Lower leg skin (tissue), 4 donors: ENCODE data around the gene SMARCAD1. TPM values are rescaled to one million over a fixed set of nuclear protein-coding genes. Genes with fewer than 3 reads are reported as not detected.

ENCODE experiments used
- DNase-seq, 2 donors: peaks; one replicate each; pipeline ENCODE4 v3.0.0-alpha.2; 2019; ENCODE audit warnings: low spot score in 2 of 2
- H3K4me3 ChIP-seq: fragments of 200-600 bp; sonication (generic); 2 replicates; pipeline ENCODE4 v1.5.1; 2017; ENCODE audit warnings: mild to moderate bottlenecking, low read depth; ENCODE audit not compliant: poor library complexity, severe bottlenecking
- POLR2A ChIP-seq, 2 donors: fragments of 450-650 bp; IDR thresholded peaks; one replicate each; pipeline ENCODE4 v1.6.1; 2016 to 2017; ENCODE audit warnings: antibody characterized with exemption in 2 of 2, mild to moderate bottlenecking in 1 of 2, moderate library complexity in 1 of 2
- WGBS, 2 donors: methylation state at CpG; one replicate each; pipeline ENCODE4 v1.1.5; 2018; 5-methylcytosine and 5-hydroxymethylcytosine counted together
- intact Hi-C: fragments of 100-400 bp; cut with DNase I; formaldehyde crosslinking; loops from one replicate; pipeline ENCODE4 v1.15.0; 2023; ENCODE audit warnings: low total_unique reads
- total RNA-seq, 4 donors: library from RNA; depleted of rRNA; stranded (reverse); fragments of >200 nt; gene quantifications; one replicate each; pipeline ENCODE4 v1.1.0, GENCODE V29; 2016
- TF ChIP-seq, protein P1 (sequence below), 3 donors: fragments of 450-650 bp; IDR thresholded peaks; one replicate each; pipeline ENCODE4 v1.5.1; 2016; ENCODE audit warnings: antibody characterized with exemption in 3 of 3, mild to moderate bottlenecking in 3 of 3, moderate library complexity in 2 of 3

The SMARCAD1 gene
- total RNA-seq, 4 donors from 2014 or later = 20.8 to 35.7 (median 23.6) TPM

DNA sequence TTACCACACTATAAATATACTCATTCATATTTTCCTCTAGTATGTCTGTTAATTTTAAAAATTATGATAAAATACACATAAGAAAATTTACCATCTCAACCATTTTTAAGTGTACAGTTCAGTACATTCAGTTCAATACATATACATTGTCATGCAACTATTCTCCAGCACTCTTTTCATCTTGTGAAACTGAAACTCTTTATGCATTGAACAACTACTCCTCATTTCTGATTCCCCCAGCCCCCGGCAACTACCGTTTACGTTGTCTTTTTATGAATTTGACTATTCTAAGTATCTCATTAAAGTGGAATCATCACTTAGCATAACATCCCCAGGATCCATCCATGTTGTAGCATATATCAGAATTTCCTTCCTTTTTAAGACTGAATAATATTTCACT, 8.7 kb downstream of the SMARCAD1 start:
- TF ChIP-seq, protein P1, sequence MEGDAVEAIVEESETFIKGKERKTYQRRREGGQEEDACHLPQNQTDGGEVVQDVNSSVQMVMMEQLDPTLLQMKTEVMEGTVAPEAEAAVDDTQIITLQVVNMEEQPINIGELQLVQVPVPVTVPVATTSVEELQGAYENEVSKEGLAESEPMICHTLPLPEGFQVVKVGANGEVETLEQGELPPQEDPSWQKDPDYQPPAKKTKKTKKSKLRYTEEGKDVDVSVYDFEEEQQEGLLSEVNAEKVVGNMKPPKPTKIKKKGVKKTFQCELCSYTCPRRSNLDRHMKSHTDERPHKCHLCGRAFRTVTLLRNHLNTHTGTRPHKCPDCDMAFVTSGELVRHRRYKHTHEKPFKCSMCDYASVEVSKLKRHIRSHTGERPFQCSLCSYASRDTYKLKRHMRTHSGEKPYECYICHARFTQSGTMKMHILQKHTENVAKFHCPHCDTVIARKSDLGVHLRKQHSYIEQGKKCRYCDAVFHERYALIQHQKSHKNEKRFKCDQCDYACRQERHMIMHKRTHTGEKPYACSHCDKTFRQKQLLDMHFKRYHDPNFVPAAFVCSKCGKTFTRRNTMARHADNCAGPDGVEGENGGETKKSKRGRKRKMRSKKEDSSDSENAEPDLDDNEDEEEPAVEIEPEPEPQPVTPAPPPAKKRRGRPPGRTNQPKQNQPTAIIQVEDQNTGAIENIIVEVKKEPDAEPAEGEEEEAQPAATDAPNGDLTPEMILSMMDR (IDR thresholded peaks at IDR 0.05) = no peak
- TF ChIP-seq POLR2A (IDR thresholded peaks at IDR 0.05) = no peak
- no peak overlapping the region for H3K4me3 ChIP-seq
- 93 to 97% methylated on average over 3 of the region's 3 CpGs for WGBS, 2 donors
- no peak for DNase-seq
- intact Hi-C loops = no loop called here

DNA sequence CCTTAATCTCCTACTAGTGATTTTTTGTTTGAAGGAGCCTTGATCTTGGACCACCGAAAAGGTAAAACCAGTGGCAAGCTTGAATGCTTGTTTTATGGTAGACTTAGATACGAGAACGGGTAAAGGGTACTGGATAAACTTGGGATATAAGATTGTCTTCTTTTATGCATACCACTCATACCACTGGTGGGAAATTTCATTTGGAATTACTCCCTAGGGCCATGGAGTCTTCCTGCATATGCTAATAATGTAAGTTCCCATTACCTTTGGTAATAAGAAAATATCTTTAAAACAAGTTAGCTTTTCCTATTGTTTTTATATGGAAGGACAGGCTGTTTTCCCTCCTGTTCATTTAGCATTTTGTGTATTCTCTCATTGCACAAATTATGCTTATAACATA, 11.7 kb downstream of the SMARCAD1 start:
- 89 to 94% methylated on average over 3 of the region's 3 CpGs for WGBS, 2 donors
- TF ChIP-seq POLR2A (IDR thresholded peaks at IDR 0.05) = no peak
- TF ChIP-seq, protein P1 (IDR thresholded peaks at IDR 0.05) = no peak

DNA sequence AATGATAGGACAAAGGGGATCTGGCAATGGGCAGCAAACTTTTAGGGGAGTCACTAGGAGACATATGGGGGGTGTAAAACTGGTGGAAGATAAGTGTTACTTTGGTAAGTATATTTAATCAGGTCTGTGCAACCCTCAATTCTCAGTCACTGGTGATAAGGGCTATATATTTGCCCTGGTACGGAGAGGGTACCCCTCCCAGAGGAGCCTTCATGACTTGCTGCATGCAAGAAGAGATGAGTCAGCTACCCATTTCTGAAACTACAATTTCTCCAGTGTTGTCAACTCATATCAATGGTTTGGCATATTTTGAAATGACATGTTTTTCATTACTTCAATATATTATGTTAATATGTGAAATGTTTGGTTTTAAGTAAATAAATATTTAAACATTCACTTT, 14.3 kb downstream of the SMARCAD1 start:
- WGBS, 2 donors = 96 to 97% methylated on average over 1 of the region's 1 CpG
- H3K4me3 ChIP-seq = no peak overlapping the region
- intact Hi-C loops = no loop called here
- TF ChIP-seq POLR2A (IDR thresholded peaks at IDR 0.05) = no peak
- TF ChIP-seq, protein P1 (IDR thresholded peaks at IDR 0.05) = no peak
- DNase-seq = no peak

More for the DNA sequence above, 11.7 kb downstream of the SMARCAD1 start:
- intact Hi-C loops = no loop called here
- DNase-seq = no peak
- no peak overlapping the region for H3K4me3 ChIP-seq

DNA sequence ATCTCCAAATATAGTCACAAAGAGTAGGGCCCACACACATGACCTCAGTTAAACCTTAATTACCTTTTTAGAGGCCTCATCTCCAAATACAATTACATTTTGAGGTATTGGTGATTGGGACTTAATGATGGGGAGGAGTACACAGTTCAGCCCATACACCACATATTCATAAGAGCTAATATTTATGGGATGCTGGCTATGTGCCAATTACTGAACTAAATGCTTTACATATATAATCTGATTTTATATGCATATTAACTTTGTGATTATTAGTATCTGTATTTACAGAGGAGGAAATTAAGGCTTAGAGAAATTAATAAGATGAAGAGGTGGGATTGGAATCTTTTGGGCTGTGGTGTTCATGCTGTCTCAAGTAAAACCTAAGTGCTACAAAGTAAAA, 17.8 kb downstream of the SMARCAD1 start:
- no peak for TF ChIP-seq POLR2A (IDR thresholded peaks at IDR 0.05)
- TF ChIP-seq, protein P1 (IDR thresholded peaks at IDR 0.05) = no peak
- intact Hi-C loops = no loop called here

DNA sequence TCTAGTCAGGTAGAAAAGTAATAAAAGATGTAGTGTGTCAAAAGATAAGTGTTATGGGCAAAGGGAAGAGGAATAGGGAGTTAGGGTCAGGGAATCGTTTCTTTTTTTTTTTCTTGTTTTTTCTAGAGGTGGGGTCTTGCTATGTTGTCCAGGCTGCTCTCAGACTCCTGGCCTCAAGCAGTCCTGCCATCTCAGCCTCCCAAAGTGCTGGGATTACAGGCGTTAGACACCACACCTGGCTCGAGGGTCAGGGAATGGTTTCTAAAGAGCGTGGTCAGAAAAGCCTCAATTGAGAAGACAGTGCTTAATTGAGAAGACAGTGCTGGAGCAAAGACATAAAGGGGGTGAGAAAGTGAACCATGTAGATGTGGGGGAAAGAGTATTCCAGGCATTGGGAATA, 19.1 kb downstream of the SMARCAD1 start:
- WGBS, 2 donors = 94 to 97% methylated on average over 4 of the region's 4 CpGs
- TF ChIP-seq, protein P1 (IDR thresholded peaks at IDR 0.05) = no peak
- TF ChIP-seq POLR2A (IDR thresholded peaks at IDR 0.05) = no peak
- intact Hi-C loops = no loop called here

More for the DNA sequence above, 17.8 kb downstream of the SMARCAD1 start:
- no peak overlapping the region for H3K4me3 ChIP-seq
- DNase-seq = no peak

DNA sequence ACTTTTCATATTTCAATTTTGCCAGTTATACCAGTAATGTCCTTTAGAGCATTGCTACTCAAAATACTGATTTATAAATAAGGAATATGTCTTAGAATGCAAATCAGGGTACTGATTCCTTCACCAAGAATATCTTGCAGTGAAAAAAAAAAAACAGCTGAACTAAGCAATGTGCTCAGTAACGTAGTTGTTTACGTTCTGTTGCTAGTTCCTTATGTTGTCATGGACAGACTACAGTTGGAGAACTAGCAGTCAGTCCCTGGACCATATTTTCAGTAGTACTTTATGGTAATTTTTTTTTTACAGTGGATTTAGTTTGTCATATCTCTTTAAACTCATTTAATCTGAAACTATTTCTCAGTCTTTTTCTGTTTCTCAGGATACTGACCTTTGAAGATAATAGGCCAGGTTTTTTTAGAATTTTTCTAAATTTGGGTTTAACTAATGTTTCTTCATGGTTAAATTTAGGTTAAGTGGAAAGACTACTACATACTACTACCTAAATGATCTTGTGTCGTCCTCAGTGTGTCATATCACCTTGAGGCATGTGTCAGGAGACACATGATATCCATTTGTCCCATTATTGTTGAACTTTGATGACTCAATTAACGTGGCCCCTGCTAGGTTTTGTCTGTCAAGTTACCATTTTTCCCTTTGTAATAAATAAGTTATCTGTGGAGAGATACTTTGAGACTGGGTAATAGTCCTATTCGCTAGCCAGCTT, 21.0 kb downstream of the SMARCAD1 start:
- WGBS, 2 donors = 73 to 78% methylated on average over 5 of the region's 5 CpGs
- H3K4me3 ChIP-seq = no peak overlapping the region
- intact Hi-C loops = no loop called here
- DNase-seq = no peak
- TF ChIP-seq, protein P1 (IDR thresholded peaks at IDR 0.05) = no peak
- TF ChIP-seq POLR2A (IDR thresholded peaks at IDR 0.05) = no peak

More for the DNA sequence above, 19.1 kb downstream of the SMARCAD1 start:
- no peak for DNase-seq
- H3K4me3 ChIP-seq = no peak overlapping the region
